Gastrocnemius medialis (tissue), 4 donors: ENCODE data around the gene TPM3.

Experiments used
- POLR2A ChIP-seq, 2 donors: fragments of 450-650 bp; IDR thresholded peaks; one replicate each; pipeline ENCODE4 v1.6.1; 2017; ENCODE audit warnings: antibody characterized with exemption in 2 of 2, mild to moderate bottlenecking in 2 of 2, moderate library complexity in 2 of 2
- TF ChIP-seq, protein P1 (sequence below), 5 experiments: fragments of 450-650 bp in 3 of 5; fragments of 200-600 bp in 2 of 5; sonication (generic) in 2 of 5; IDR thresholded peaks in 4 of 5; conservative IDR thresholded peaks in 1 of 5; 1 replicate in 4 of 5; 2 replicates in 1 of 5; pipeline ENCODE4 v1.5.1; 2016 to 2019; ENCODE audit warnings: antibody characterized with exemption in 5 of 5, mild to moderate bottlenecking in 3 of 5, moderate library complexity in 3 of 5

DNA sequence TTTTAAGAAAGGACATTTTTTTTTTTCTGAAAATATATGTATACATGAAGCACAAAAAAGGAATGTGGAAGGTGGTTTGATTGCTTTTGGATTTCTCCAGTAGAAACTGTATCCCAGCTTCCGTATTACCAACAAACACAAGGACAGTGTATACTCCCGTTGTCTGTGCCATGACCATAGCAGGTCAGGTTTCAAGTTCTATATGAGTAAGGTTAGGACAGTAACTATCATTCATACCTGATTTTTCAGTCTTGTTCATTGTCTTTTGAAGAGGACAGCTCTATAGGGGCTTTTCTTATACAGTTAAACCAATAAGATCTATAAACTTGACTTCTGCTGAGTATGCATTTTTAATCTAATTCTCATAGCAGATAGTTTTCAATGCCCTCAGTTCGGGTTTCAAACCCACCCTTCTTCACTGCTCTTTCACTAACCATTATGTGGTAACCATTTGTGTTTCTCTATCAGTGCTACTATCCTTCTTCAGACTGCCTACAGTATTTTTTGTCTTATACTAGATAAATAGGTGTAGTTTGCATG lies 48.5 kb upstream of the TPM3 start:
- no peak for TF ChIP-seq POLR2A (IDR thresholded peaks at IDR 0.05)
- TF ChIP-seq, protein P1, sequence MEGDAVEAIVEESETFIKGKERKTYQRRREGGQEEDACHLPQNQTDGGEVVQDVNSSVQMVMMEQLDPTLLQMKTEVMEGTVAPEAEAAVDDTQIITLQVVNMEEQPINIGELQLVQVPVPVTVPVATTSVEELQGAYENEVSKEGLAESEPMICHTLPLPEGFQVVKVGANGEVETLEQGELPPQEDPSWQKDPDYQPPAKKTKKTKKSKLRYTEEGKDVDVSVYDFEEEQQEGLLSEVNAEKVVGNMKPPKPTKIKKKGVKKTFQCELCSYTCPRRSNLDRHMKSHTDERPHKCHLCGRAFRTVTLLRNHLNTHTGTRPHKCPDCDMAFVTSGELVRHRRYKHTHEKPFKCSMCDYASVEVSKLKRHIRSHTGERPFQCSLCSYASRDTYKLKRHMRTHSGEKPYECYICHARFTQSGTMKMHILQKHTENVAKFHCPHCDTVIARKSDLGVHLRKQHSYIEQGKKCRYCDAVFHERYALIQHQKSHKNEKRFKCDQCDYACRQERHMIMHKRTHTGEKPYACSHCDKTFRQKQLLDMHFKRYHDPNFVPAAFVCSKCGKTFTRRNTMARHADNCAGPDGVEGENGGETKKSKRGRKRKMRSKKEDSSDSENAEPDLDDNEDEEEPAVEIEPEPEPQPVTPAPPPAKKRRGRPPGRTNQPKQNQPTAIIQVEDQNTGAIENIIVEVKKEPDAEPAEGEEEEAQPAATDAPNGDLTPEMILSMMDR (IDR thresholded peaks at IDR 0.05 in 4 of 5, conservative IDR thresholded peaks at IDR 0.05 in 1 of 5) = no peak
